GM12878 (cell line): ENCODE results near the gene CLCNKA. TPM values are rescaled to one million over a fixed set of nuclear protein-coding genes. Genes with fewer than 3 reads are reported as not detected.

Source experiments
- ATAC-seq: fragments of 200-7000 bp; cut with Tn5 transposase; 3 replicates; pipeline ENCODE4 v1.9.1; 2020; ENCODE audit warnings: mild to moderate bottlenecking, moderate library complexity
- BruUV-seq: library from RNA; stranded (reverse); fragments of 400-500 nt; replicated peaks from 2 replicates; lab custom pipeline; 2021; lab: Mats Ljungman, UMichigan
- CTCF ChIA-PET: fragments of 300-600 bp; sonication (Branson Sonifier 250); formaldehyde crosslinking; extraction: SDS; loops from one replicate; lab custom pipeline; 2021; ENCODE audit warnings: inconsistent platforms; lab: Yijun Ruan, JAX
- POLR2A ChIA-PET: fragments of 350-600 bp; formaldehyde crosslinking; extraction: SDS; loops from one replicate; lab custom pipeline; 2021; ENCODE audit warnings: inconsistent platforms; lab: Charles Lee
- RAD21 ChIA-PET: fragments of 300-600 bp; sonication (Branson Sonifier 250); formaldehyde crosslinking; loops from one replicate; lab custom pipeline; 2023; ENCODE audit warnings: antibody characterized with exemption; ENCODE audit not compliant: unreplicated experiment; lab: Charles Lee
- SMC1A ChIA-PET: fragments of 300-600 bp; sonication (Branson Sonifier 250); formaldehyde crosslinking; loops from one replicate; lab custom pipeline; 2023; ENCODE audit not compliant: unreplicated experiment, uncharacterized antibody; lab: Charles Lee
- DNase-seq: peaks from one replicate; pipeline ENCODE4 v3.0.0-alpha.2; 2011; ENCODE audit warnings: low read depth, low spot score
- FAIRE-seq: peaks from 3 replicates; lab custom pipeline; 2011; peaks lifted over from hg19 to GRCh38; lab: Jason Lieb, UNC
- H2AFZ ChIP-seq: 2 replicates; pipeline ENCODE4 v1.6.0; 2011; ENCODE audit warnings: low read depth, low read length, control low read depth; ENCODE audit not compliant: control insufficient read depth
- H3K27ac ChIP-seq: 2 replicates; pipeline ENCODE4 v1.5.1; 2011; ENCODE audit warnings: control low read depth; ENCODE audit not compliant: control insufficient read depth, insufficient read depth
- H3K27me3 ChIP-seq, 2 experiments: replicated peaks in 1 of 2; 2 replicates each; pipeline versions ENCODE4 v1.6.0 to v1.6.1; 2011; ENCODE audit warnings: low read length in 1 of 2; ENCODE audit not compliant: control insufficient read depth in 2 of 2, insufficient read depth in 2 of 2
- H3K36me3 ChIP-seq, 2 experiments: 2 replicates each; pipeline ENCODE4 v1.5.1; 2011; ENCODE audit warnings: low read length in 1 of 2; ENCODE audit not compliant: control insufficient read depth in 2 of 2, insufficient read depth in 2 of 2
- H3K4me1 ChIP-seq: 2 replicates; pipeline ENCODE4 v1.6.1; 2011; ENCODE audit warnings: mild to moderate bottlenecking, low read length, moderate library complexity, mixed read lengths; ENCODE audit not compliant: control insufficient read depth, insufficient read depth
- H3K4me2 ChIP-seq: 2 replicates; pipeline ENCODE4 v1.6.0; 2011; ENCODE audit warnings: control low read depth; ENCODE audit not compliant: control insufficient read depth, insufficient read depth
- H3K4me3 ChIP-seq: fragments of 200-600 bp; sonication (generic); 2 replicates; pipeline ENCODE4 v1.5.1; 2016
- H3K79me2 ChIP-seq: 2 replicates; pipeline ENCODE4 v1.6.0; 2011; ENCODE audit warnings: low read length; ENCODE audit not compliant: control insufficient read depth, insufficient read depth
- H3K9ac ChIP-seq: 2 replicates; pipeline ENCODE4 v1.8.0; 2011; ENCODE audit warnings: low read length, control low read depth, mixed read lengths; ENCODE audit not compliant: control insufficient read depth, insufficient read depth
- H3K9me3 ChIP-seq: replicated peaks from 3 replicates; pipeline ENCODE4 v1.5.1; 2011; ENCODE audit warnings: mild to moderate bottlenecking, low read length; ENCODE audit not compliant: control insufficient read depth, insufficient read depth
- H4K20me1 ChIP-seq: 2 replicates; pipeline ENCODE4 v1.6.0; 2011; ENCODE audit not compliant: control insufficient read depth, insufficient read depth
- CHD1 ChIP-seq: IDR thresholded peaks from 2 replicates; pipeline ENCODE4 v1.6.1; 2012; ENCODE audit warnings: low read depth, low read length, improper control_type of control experiment
- FOS ChIP-seq: IDR thresholded peaks from 3 replicates; pipeline ENCODE4 v1.6.1; 2011; ENCODE audit warnings: borderline replicate concordance; ENCODE audit not compliant: insufficient read length; ENCODE audit errors: extremely low read depth
- RAD21 ChIP-seq: IDR thresholded peaks from 2 replicates; pipeline ENCODE4 v1.6.1; 2011; ENCODE audit warnings: mild to moderate bottlenecking, low read depth, low read length, moderate library complexity; ENCODE audit not compliant: insufficient read depth
- SMC3 ChIP-seq: IDR thresholded peaks from 2 replicates; pipeline ENCODE4 v1.6.1; 2011; ENCODE audit warnings: low read length, improper control_type of control experiment, borderline replicate concordance
- YY1 ChIP-seq: IDR thresholded peaks from 2 replicates; pipeline ENCODE4 v1.6.1; 2011; ENCODE audit warnings: low read depth, mild to moderate bottlenecking, low read length
- WGBS: methylation state at CpG from one replicate; pipeline ENCODE4 v1.1.6; 2016; ENCODE audit warnings: low lambda C conversion rate; ENCODE audit not compliant: insufficient replicate concordance, insufficient coverage; ENCODE audit errors: missing lambda C conversion rate; 5-methylcytosine and 5-hydroxymethylcytosine counted together
- in situ Hi-C: fragments of 300-500 bp; cut with MboI; formaldehyde crosslinking; loops from 9 replicates; pipeline ENCODE4 v1.14.3; 2018; ENCODE audit warnings: mixed read lengths
- intact Hi-C: fragments of 100-400 bp; cut with micrococcal nuclease; formaldehyde crosslinking; loops from one replicate; pipeline ENCODE4 v1.14.2; 2022; ENCODE audit not compliant: unreplicated experiment
- polyA plus RNA-seq, 11 experiments: library from polyadenylated mRNA; depleted of rRNA in 4 of 11; unstranded in 6 of 11; stranded (reverse) in 5 of 11; fragments of >200 nt; fragmentation: Nextera tagmentation in 4 of 11; fragmentation: Illumina TruSeq in 1 of 11; extraction: Ambion mirVana in 4 of 11; extraction: Trizol in 1 of 11; gene quantifications; 1 replicate in 1 of 11; 2 replicates in 10 of 11; pipeline versions ENCODE4 v1.2.1 to v1.2.3, GENCODE V29; 2011 to 2016; ENCODE audit warnings: inconsistent platforms in 2 of 11, missing spikeins in 2 of 11, low read depth in 1 of 11
- total RNA-seq, 4 experiments: library from RNA; depleted of rRNA in 3 of 4; stranded (reverse); fragments of >200 nt in 3 of 4; fragmentation: Illumina TruSeq in 1 of 4; extraction: Trizol in 1 of 4; gene quantifications; 2 replicates each; pipeline versions ENCODE4 v1.2.1 to v1.2.3, GENCODE V29; 2013 to 2021
- TF ChIP-seq, protein P1 (sequence below), 3 experiments: IDR thresholded peaks in 2 of 3; conservative IDR thresholded peaks in 1 of 3; 2 replicates each; pipeline ENCODE4 v1.5.1; 2011; ENCODE audit warnings: low read depth in 3 of 3, low read length in 3 of 3, mild to moderate bottlenecking in 3 of 3, control low read depth in 2 of 3, moderate library complexity in 2 of 3, inconsistent platforms in 1 of 3, mixed read lengths in 1 of 3; ENCODE audit not compliant: control insufficient read depth in 2 of 3, insufficient read depth in 1 of 3; ENCODE audit errors: extremely low read depth in 1 of 3

The CLCNKA gene
- total and polyA plus RNA-seq, 10 of the 15 experiments (the other 5 are each of a cell fraction or from before 2014, with no cell fraction given) = 0.02 to 0.15 (median 0.08) TPM; not detected in 6

DNA sequence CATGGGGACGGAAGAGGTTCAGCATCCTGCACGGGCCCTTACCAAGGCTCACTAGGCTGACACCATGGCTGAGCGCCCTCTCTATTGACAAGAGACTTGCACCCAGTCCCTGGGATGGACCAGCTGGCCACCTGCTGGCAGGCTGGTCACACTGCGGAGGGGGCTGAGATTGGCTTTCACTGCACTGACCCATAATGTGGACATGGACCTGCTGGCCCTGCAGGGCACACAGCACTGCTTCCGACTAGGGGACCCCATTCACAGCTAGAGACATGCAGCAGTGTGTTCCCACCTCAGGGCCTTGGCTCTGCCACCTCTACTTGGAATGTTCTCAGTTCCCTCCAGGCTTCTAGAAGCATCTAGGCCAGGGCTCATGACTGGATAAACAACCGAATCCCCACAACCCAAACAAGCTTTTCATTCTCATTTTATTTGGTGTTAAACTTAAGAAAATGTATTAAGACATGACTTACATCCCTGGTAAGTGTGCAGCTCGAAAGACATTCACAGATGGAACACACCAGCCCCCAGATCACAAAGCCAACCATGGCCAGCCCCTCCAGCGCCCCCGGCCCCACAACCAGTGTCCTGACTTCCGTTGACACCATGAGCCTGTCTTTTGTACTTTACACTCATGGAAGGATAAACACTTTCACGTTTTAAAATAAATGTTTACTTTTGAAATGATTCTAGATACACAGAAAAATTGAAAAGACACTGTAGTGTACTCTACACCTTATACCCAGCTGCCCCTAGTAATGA lies 27.1 kb upstream of the CLCNKA start:
- Histone ChIP-seq H3K4me1 (no peaks in the 10 kb centered on the region), H3K9ac (no peak overlapping the region), H3K27ac (no peak overlapping the region), H2AFZ (no peak overlapping the region), H3K9me3 (no peaks in the 10 kb centered on the region), H3K36me3 (no peaks in the 10 kb centered on the region), H3K79me2 (no peaks in the 10 kb centered on the region), H3K4me2 (no peak overlapping the region), H4K20me1 (no peaks in the 10 kb centered on the region; the same call in 1 of the 2 replicates), H3K4me3 (no peak overlapping the region), H3K27me3 (no peaks in the 10 kb centered on the region)
- BruUV-seq = no TSS peak
- in situ Hi-C loops (no loop called here), intact Hi-C loops (loop anchor here (1.0 to 5.0 kb wide), 2 partner anchors 37 to 202 kb away; no protein-coding TSS in a partner anchor)
- TF ChIP-seq SMC3 (peak; percentile 85), FOS (no peak), CHD1 (no peak), YY1 (peak; percentile 61; the same call in 1 of the 2 replicates), RAD21 (peak; percentile 85)
- TF ChIP-seq, protein P1, sequence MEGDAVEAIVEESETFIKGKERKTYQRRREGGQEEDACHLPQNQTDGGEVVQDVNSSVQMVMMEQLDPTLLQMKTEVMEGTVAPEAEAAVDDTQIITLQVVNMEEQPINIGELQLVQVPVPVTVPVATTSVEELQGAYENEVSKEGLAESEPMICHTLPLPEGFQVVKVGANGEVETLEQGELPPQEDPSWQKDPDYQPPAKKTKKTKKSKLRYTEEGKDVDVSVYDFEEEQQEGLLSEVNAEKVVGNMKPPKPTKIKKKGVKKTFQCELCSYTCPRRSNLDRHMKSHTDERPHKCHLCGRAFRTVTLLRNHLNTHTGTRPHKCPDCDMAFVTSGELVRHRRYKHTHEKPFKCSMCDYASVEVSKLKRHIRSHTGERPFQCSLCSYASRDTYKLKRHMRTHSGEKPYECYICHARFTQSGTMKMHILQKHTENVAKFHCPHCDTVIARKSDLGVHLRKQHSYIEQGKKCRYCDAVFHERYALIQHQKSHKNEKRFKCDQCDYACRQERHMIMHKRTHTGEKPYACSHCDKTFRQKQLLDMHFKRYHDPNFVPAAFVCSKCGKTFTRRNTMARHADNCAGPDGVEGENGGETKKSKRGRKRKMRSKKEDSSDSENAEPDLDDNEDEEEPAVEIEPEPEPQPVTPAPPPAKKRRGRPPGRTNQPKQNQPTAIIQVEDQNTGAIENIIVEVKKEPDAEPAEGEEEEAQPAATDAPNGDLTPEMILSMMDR (IDR thresholded peaks at IDR 0.05 in 2 of 3, conservative IDR thresholded peaks at IDR 0.05 in 1 of 3; ENCODE audit: control insufficient read depth in 2 of 3, extremely low read depth in 1 of 3, insufficient read depth in 1 of 3, low read depth in 3 of 3, low read length in 3 of 3) = peak; percentile 72 to 83 (median 78)
- ChIA-PET SMC1A (interaction anchor here (1.6 to 2.2 kb wide), 5 partner anchors 13 to 203 kb away, joined by 4 to 10 read pairs (median 7); partner anchors contain the start of gene ZBTB17), POLR2A (interaction anchor here (0.5 kb wide), 1 partner anchor 18 kb away, joined by 3 read pairs; no protein-coding TSS in a partner anchor), CTCF (interaction anchor here (0.5 to 2.6 kb wide), 17 partner anchors 11 to 203 kb away, joined by 3 to 14 read pairs (median 3); partner anchors contain the start of gene UQCRHL), RAD21 (interaction anchor here (0.6 to 2.4 kb wide), 4 partner anchors 8 to 203 kb away, joined by 3 to 11 read pairs (median 4); no protein-coding TSS in a partner anchor)
- DNase-seq = no peak
- no peak for FAIRE-seq
- ATAC-seq = peak; percentile 97
- 19% methylated on average over 11 of the region's 11 CpGs for WGBS
